K562 (cell line): ENCODE data around the gene LY6G6D. TPM values are rescaled to one million over a fixed set of nuclear protein-coding genes. Genes with fewer than 3 reads are reported as not detected.

Source experiments
- ATAC-seq: fragments of 200-7000 bp; cut with Tn5 transposase; 3 replicates; pipeline ENCODE4 v1.9.1; 2020; ENCODE audit warnings: moderate library complexity
- BruUV-seq: library from RNA; stranded (reverse); fragments of 400-500 nt; replicated peaks from 2 replicates; lab custom pipeline; 2021; lab: Mats Ljungman, UMichigan
- CTCF ChIA-PET: fragments of 300-600 bp; formaldehyde crosslinking; extraction: SDS; loops from one replicate; lab custom pipeline; 2021; ENCODE audit warnings: low intra/inter-chr PET ratio; lab: Yijun Ruan, JAX
- POLR2A ChIA-PET: fragments of 300-600, 350-650 bp; sonication (Branson Sonifier 250); formaldehyde crosslinking; extraction: SDS; loops from one replicate; lab custom pipeline; 2021; ENCODE audit warnings: antibody characterized with exemption, inconsistent platforms; lab: Yijun Ruan, JAX
- DNase-seq, 4 experiments: peaks; one replicate each; pipeline versions ENCODE4 v3.0.0 to v3.0.0-alpha.2; 2011 to 2018; ENCODE audit warnings: low spot score in 3 of 4, mixed read lengths in 3 of 4; ENCODE audit errors: extremely low read depth in 1 of 4
- FAIRE-seq: peaks from 2 replicates; lab custom pipeline; 2011; peaks lifted over from hg19 to GRCh38; lab: Jason Lieb, UNC
- H2AFZ ChIP-seq: 2 replicates; pipeline ENCODE4 v1.6.0; 2011; ENCODE audit warnings: low read depth, low read length, control low read depth, inconsistent platforms
- H3K27ac ChIP-seq: fragments of 200-600 bp; 3 replicates; pipeline ENCODE4 v1.8.0; 2011; ENCODE audit warnings: low read depth, mild to moderate bottlenecking, control low read depth, inconsistent platforms, low read length, moderate library complexity, mixed read lengths; ENCODE audit errors: extremely low read depth
- H3K27me3 ChIP-seq, 2 experiments: fragments of 300-600 bp in 1 of 2; 2 replicates in 1 of 2; 3 replicates in 1 of 2; pipeline versions ENCODE4 v1.6.0 to v1.8.0; 2011; ENCODE audit warnings: inconsistent platforms in 2 of 2, low read length in 2 of 2, mild to moderate bottlenecking in 1 of 2, mixed read lengths in 1 of 2, moderate library complexity in 1 of 2; ENCODE audit not compliant: control insufficient read depth in 2 of 2, insufficient read depth in 2 of 2
- H3K36me3 ChIP-seq: fragments of 300-600 bp; 3 replicates; pipeline ENCODE4 v1.8.0; 2011; ENCODE audit warnings: mild to moderate bottlenecking, low read length, inconsistent platforms; ENCODE audit not compliant: control insufficient read depth, insufficient read depth
- H3K4me1 ChIP-seq, 2 experiments: fragments of 200-600 bp in 1 of 2; replicated peaks in 1 of 2; 2 replicates in 1 of 2; 3 replicates in 1 of 2; pipeline versions ENCODE4 v1.5.1 to v1.8.0; 2011; ENCODE audit warnings: inconsistent platforms in 2 of 2, low read length in 2 of 2, mild to moderate bottlenecking in 1 of 2, mixed read lengths in 1 of 2, moderate library complexity in 1 of 2; ENCODE audit not compliant: control insufficient read depth in 2 of 2, insufficient read depth in 2 of 2
- H3K4me2 ChIP-seq: 2 replicates; pipeline ENCODE4 v1.6.1; 2011; ENCODE audit warnings: low read length, control low read depth, inconsistent platforms, mixed read lengths; ENCODE audit not compliant: insufficient read depth
- H3K4me3 ChIP-seq: fragments of 200-600 bp; sonication (generic), shearing (Covaris generic); 2 replicates; pipeline ENCODE4 v1.5.1; 2016; ENCODE audit warnings: control low read depth, inconsistent platforms
- H3K79me2 ChIP-seq: fragments of 200-600 bp; 3 replicates; pipeline ENCODE4 v1.8.0; 2011; ENCODE audit warnings: low read length, inconsistent platforms; ENCODE audit not compliant: control insufficient read depth, insufficient read depth
- H3K9ac ChIP-seq, 2 experiments: 2 replicates each; pipeline versions ENCODE4 v1.6.0 to v1.6.1; 2011; ENCODE audit warnings: low read depth in 2 of 2, low read length in 2 of 2, control low read depth in 1 of 2, inconsistent platforms in 1 of 2, mild to moderate bottlenecking in 1 of 2, mixed read lengths in 1 of 2; ENCODE audit not compliant: insufficient read depth in 1 of 2
- H3K9me1 ChIP-seq: one replicate; pipeline ENCODE4 v1.6.0; 2011; ENCODE audit warnings: inconsistent platforms, mild to moderate bottlenecking, low read length, moderate library complexity; ENCODE audit not compliant: control insufficient read depth, insufficient read depth
- H3K9me3 ChIP-seq: replicated peaks from 2 replicates; pipeline ENCODE4 v1.5.1; 2011; ENCODE audit warnings: low read depth, low read length, inconsistent platforms; ENCODE audit not compliant: control insufficient read depth, insufficient read depth
- H4K20me1 ChIP-seq: replicated peaks from 2 replicates; pipeline ENCODE4 v1.6.1; 2011; ENCODE audit warnings: low read length, inconsistent platforms, mixed read lengths; ENCODE audit not compliant: control insufficient read depth, insufficient read depth
- HDAC6 ChIP-seq: IDR thresholded peaks from 2 replicates; pipeline ENCODE4 v1.6.1; 2012; ENCODE audit warnings: low read depth, mild to moderate bottlenecking, control low read depth, inconsistent platforms, low read length, moderate library complexity
- JUNB ChIP-seq: fragments of 450-650 bp; formaldehyde crosslinking; conservative IDR thresholded peaks from 2 replicates; pipeline ENCODE4 v1.4.0; 2020; ENCODE audit warnings: mild to moderate bottlenecking
- MAZ ChIP-seq, 2 experiments: fragments of 450-650 bp in 1 of 2; sonication (generic) in 1 of 2; formaldehyde crosslinking; IDR thresholded peaks in 1 of 2; conservative IDR thresholded peaks in 1 of 2; 2 replicates each; pipeline versions ENCODE4 v1.4.0 to v1.5.0; 2020; ENCODE audit warnings: mild to moderate bottlenecking in 1 of 2, missing genetic modification reagents in 1 of 2
- NBN ChIP-seq: fragments of 450-650 bp; IDR thresholded peaks from 2 replicates; pipeline ENCODE4 v1.6.1; 2016; ENCODE audit warnings: low read depth, mild to moderate bottlenecking
- POLR2G ChIP-seq: fragments of 200-400 bp; formaldehyde crosslinking; IDR thresholded peaks from 2 replicates; pipeline ENCODE4 v1.6.1; 2017; ENCODE audit warnings: low read depth, mild to moderate bottlenecking, antibody characterized with exemption, low read length, moderate library complexity
- RBFOX2 ChIP-seq: fragments of 200-400 bp; formaldehyde crosslinking; IDR thresholded peaks from 2 replicates; pipeline ENCODE4 v1.6.1; 2017; ENCODE audit warnings: low read depth, mild to moderate bottlenecking, low read length, moderate library complexity
- RBM22 ChIP-seq: fragments of 200-400 bp; formaldehyde crosslinking; IDR thresholded peaks from 2 replicates; pipeline ENCODE4 v1.6.1; 2018; ENCODE audit warnings: low read length, low read depth; ENCODE audit not compliant: poor library complexity, severe bottlenecking
- U2AF1 ChIP-seq: fragments of 200-400 bp; formaldehyde crosslinking; optimal IDR thresholded peaks from 2 replicates; pipeline ENCODE3; 2017; ENCODE audit warnings: mild to moderate bottlenecking, low read depth, low read length, moderate library complexity
- ZNF583 ChIP-seq: fragments of 250-450 bp; sonication (Bioruptor Pico); IDR thresholded peaks from 2 replicates; pipeline ENCODE4 v1.4.0; 2020
- WGBS: fragments of 100-300 bp; shearing (Covaris generic); methylation state at CpG from one replicate; pipeline ENCODE4 v1.1.6; 2016; ENCODE audit warnings: low coverage, mixed read lengths; ENCODE audit not compliant: insufficient coverage; ENCODE audit errors: missing lambda C conversion rate; 5-methylcytosine and 5-hydroxymethylcytosine counted together
- in situ Hi-C: fragments of 300-500 bp; cut with MboI; formaldehyde crosslinking; loops from 4 replicates; pipeline ENCODE4 v1.15.0; 2018; ENCODE audit warnings: inconsistent platforms, mixed read lengths
- intact Hi-C: fragments of 100-400 bp; cut with micrococcal nuclease; formaldehyde crosslinking; loops from 2 replicates; pipeline ENCODE4 v1.14.2; 2022
- polyA plus RNA-seq, 8 experiments: library from polyadenylated mRNA; depleted of rRNA in 4 of 8; stranded (reverse) in 5 of 8; unstranded in 3 of 8; fragments of >200 nt; fragmentation: Nextera tagmentation in 2 of 8; fragmentation: Illumina TruSeq in 1 of 8; extraction: Ambion mirVana in 2 of 8; extraction: Trizol in 1 of 8; gene quantifications; 2 replicates each; pipeline versions ENCODE4 v1.2.1 to v1.2.3, GENCODE V29; 2011 to 2014; ENCODE audit warnings: inconsistent platforms in 1 of 8, missing spikeins in 1 of 8
- total RNA-seq, 7 experiments: library from RNA; depleted of rRNA in 6 of 7; stranded (reverse); fragments of >200 nt in 6 of 7; fragmentation: Illumina TruSeq in 2 of 7; extraction: Trizol in 2 of 7; gene quantifications; 2 replicates each; pipeline versions ENCODE4 v1.2.1 to v1.2.3, GENCODE V29; 2011 to 2021; ENCODE audit warnings: low replicate concordance in 1 of 7
- TF ChIP-seq, protein P1 (sequence below): fragments of 450-650 bp; IDR thresholded peaks from one replicate; pipeline ENCODE4 v1.6.1; 2018; ENCODE audit warnings: mild to moderate bottlenecking, moderate library complexity; ENCODE audit not compliant: partially characterized antibody
- TF ChIP-seq, protein P2 (sequence below): fragments of 250-450 bp; sonication (Bioruptor Pico); IDR thresholded peaks from 2 replicates; pipeline ENCODE4 v1.8.0; 2021; ENCODE audit warnings: moderate library complexity, mild to moderate bottlenecking, inconsistent platforms

Gene LY6G6D
- total and polyA plus RNA-seq, 9 of the 15 experiments (the other 6 are each of a cell fraction or from before 2014, with no cell fraction given): 0.30 to 0.38 TPM; not detected in 7

DNA sequence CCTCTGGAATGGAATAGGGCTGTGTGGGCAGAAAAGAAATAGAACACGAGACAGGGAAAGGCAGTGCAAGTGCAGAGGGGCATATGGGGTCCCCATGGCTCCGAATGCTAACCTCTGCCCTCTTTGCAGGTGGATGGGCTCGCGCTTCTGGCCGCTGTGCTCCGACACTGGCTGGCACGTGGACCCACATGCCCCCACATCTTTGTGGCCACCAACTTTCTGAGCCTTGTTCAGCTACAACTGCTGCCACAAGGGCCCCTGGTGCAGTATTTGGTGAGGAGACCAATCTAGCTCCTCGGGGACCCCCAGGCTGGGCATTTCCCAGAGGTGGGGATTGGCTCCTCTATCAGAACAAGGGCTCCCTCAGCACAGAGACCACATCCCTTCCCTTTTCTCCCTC lies 46.2 kb downstream of the LY6G6D start:
- intact Hi-C loops (no loop called here), in situ Hi-C loops (no loop called here)
- ChIA-PET CTCF (no interaction called here), POLR2A (interaction anchor here (0.6 to 6.6 kb wide), 12 partner anchors 8 to 70 kb away, joined by 3 to 85 read pairs (median 4); partner anchors contain the start of genes CLIC1, HSPA1B, MSH5 and VARS1)
- Histone ChIP-seq H3K36me3 (peaks cover 63% of the 10 kb centered on the region), H3K27me3 (no peaks in the 10 kb centered on the region), H3K9me1 (no peaks in the 10 kb centered on the region), H3K9ac (0 out of 4 replicates have a peak overlapping the region, but pooled peaks of 1 of the 2 experiments have one; percentile 6), H3K4me3 (no peak overlapping the region), H3K79me2 (no peaks in the 10 kb centered on the region), H3K27ac (no peak overlapping the region), H3K4me2 (no peak overlapping the region), H2AFZ (no peak overlapping the region), H3K9me3 (no peaks in the 10 kb centered on the region), H3K4me1 (peaks cover 0 to 17% of the 10 kb centered on the region in 2 experiments; a peak in 3 of 5 replicates), H4K20me1 (no peaks in the 10 kb centered on the region)
- ATAC-seq (no peak), FAIRE-seq (no peak), DNase-seq (no peak)
- 79% methylated on average over 8 of the region's 8 CpGs for WGBS
- TF ChIP-seq MAZ (CRISPR knock-in tag; conservative IDR thresholded peaks at IDR 0.05 in 1 of 2, IDR thresholded peaks at IDR 0.05 in 1 of 2) (peak in 1 of 2 experiments; percentile 37; a peak in 1 of 4 replicates), POLR2G (peak; percentile 69), HDAC6 (0 out of 2 replicates have a peak, but pooled peaks have one; percentile 31), U2AF1 (no peak), NBN (no peak), JUNB (CRISPR knock-in tag) (no peak), ZNF583 (CRISPR knock-in tag) (no peak), RBFOX2 (peak; percentile 57), RBM22 (peak; percentile 81)
- TF ChIP-seq, protein P1, sequence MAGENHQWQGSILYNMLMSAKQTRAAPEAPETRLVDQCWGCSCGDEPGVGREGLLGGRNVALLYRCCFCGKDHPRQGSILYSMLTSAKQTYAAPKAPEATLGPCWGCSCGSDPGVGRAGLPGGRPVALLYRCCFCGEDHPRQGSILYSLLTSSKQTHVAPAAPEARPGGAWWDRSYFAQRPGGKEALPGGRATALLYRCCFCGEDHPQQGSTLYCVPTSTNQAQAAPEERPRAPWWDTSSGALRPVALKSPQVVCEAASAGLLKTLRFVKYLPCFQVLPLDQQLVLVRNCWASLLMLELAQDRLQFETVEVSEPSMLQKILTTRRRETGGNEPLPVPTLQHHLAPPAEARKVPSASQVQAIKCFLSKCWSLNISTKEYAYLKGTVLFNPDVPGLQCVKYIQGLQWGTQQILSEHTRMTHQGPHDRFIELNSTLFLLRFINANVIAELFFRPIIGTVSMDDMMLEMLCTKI: no peak
- TF ChIP-seq, protein P2, sequence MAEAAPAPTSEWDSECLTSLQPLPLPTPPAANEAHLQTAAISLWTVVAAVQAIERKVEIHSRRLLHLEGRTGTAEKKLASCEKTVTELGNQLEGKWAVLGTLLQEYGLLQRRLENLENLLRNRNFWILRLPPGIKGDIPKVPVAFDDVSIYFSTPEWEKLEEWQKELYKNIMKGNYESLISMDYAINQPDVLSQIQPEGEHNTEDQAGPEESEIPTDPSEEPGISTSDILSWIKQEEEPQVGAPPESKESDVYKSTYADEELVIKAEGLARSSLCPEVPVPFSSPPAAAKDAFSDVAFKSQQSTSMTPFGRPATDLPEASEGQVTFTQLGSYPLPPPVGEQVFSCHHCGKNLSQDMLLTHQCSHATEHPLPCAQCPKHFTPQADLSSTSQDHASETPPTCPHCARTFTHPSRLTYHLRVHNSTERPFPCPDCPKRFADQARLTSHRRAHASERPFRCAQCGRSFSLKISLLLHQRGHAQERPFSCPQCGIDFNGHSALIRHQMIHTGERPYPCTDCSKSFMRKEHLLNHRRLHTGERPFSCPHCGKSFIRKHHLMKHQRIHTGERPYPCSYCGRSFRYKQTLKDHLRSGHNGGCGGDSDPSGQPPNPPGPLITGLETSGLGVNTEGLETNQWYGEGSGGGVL (CRISPR knock-in tag): no peak
- TSS peak; percentile 4 for BruUV-seq
